Nephron progenitor cell (in vitro differentiated cells): ENCODE results near the gene BLVRA.

Experiments
- DNase-seq: peaks from one replicate; pipeline ENCODE4 v3.0.0; 2021
- H3K27ac Mint-ChIP-seq: 2 replicates; pipeline ENCODE4 v1.8.0; 2021; ENCODE audit warnings: mild to moderate bottlenecking, moderate library complexity, mixed read lengths
- H3K27me3 Mint-ChIP-seq: 2 replicates; pipeline ENCODE4 v1.8.0; 2021; ENCODE audit warnings: mild to moderate bottlenecking, low read depth, mixed read lengths; ENCODE audit not compliant: poor library complexity
- H3K36me3 Mint-ChIP-seq: 2 replicates; pipeline ENCODE4 v1.8.0; 2021; ENCODE audit warnings: low read depth, mixed read lengths
- H3K4me1 Mint-ChIP-seq: 2 replicates; pipeline ENCODE4 v1.8.0; 2021; ENCODE audit warnings: mixed read lengths
- H3K4me3 Mint-ChIP-seq: 2 replicates; pipeline ENCODE4 v1.8.0; 2021; ENCODE audit warnings: mild to moderate bottlenecking, moderate library complexity, mixed read lengths
- H3K9me3 Mint-ChIP-seq: 2 replicates; pipeline ENCODE4 v1.8.0; 2021; ENCODE audit warnings: mild to moderate bottlenecking, moderate library complexity, mixed read lengths
- CTCF ChIP-seq: fragments of 200-600 bp; sonication (generic); IDR thresholded peaks from 2 replicates; pipeline ENCODE4 v1.5.0; 2021; ENCODE audit warnings: antibody characterized with exemption

Gene BLVRA

GRCh38 chr7:43855176-43855575 lies 96.7 kb downstream of the BLVRA start:
- H3K9me3 Mint-ChIP-seq = no peaks in the 10 kb centered on the region
- H3K36me3 Mint-ChIP-seq = no peaks in the 10 kb centered on the region
- no peak for TF ChIP-seq CTCF
- no peak for DNase-seq
- no peaks in the 10 kb centered on the region for H3K4me1 Mint-ChIP-seq
- peaks cover 6% of the 10 kb centered on the region for H3K27me3 Mint-ChIP-seq
- H3K27ac Mint-ChIP-seq = no peak overlapping the region
- no peak overlapping the region for H3K4me3 Mint-ChIP-seq

- Mint-ChIP-seq H3K27ac (no peak overlapping the region), H3K9me3 (no peaks in the 10 kb centered on the region), H3K4me3 (no peak overlapping the region), H3K36me3 (no peaks in the 10 kb centered on the region), H3K27me3 (peaks cover 6% of the 10 kb centered on the region), H3K4me1 (no peaks in the 10 kb centered on the region)
- DNase-seq = no peak
- no peak for TF ChIP-seq CTCF
Measured at GRCh38 chr7:43856316-43856715, 97.8 kb downstream of the BLVRA start.
